Stimulated activated CD8-positive, alpha-beta memory T cell treated with anti-CD3 and anti-CD28 coated beads, Interleukin-12 subunit alpha, Interleukin-12 subunit beta, amount 100 ng/mL, for 24 hours (primary cell): ENCODE measurements around the gene DUSP8.
"Not testable (repeated sequence)": the region's sequence is repeated elsewhere in the genome, so short reads cannot be mapped to it uniquely, and the experiment has no call there.

ENCODE experiments used
- DNase-seq: peaks from one replicate; pipeline ENCODE4 v3.0.0-alpha.2; 2020; ENCODE audit errors: extremely low read depth

DUSP8 gene

GRCh38 chr11:1515082-1516060 lies 56.7 kb downstream of the DUSP8 start:
- peak; percentile 42 for DNase-seq

- DNase-seq = no peak
Observed at GRCh38 chr11:1514336-1515061, 57.6 kb downstream of the DUSP8 start.

DNA sequence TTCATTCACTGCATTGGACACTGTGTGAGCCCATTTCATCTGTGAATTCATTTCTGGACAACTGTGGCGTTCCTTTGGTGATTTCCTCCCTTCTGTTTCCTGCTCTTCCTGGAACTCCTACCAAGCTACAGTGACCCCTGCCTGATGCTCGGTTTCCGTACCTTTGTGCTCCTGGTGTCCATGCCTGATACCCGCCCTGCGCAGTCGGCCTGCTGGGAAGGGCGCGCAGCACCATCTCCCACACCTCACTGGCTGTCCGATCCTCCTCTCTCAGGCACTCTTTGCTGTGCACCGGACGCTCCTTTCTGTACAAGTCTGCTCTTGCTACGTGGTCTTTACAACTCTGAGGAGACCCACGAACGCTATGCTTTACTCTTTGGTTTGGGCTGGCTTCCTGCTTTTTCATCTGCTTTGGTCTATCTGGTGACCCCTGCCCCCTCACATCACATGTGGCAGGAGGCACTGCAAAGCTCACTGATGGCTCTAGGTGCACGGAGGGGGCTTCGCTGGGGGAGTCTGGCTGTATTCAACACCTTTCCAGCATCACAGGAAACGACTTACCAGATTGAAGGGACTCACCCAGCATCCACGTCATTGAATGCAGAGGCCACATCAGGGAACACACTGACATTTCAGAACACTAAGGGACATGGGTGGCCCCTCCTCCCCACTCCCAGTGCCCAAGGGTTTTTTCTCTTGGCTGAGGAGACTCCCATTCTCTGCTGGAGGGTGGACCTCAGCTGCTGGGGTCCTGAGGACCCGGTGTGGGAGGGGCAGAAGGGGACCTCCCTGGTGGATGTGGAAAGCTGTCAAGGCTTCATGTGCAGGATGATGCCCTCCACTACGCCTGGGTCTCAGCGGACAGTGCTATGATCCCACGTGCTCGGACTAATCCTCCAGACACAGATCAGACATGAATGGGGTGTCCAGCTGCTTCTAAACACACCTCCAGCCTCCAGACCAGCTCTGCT lies 58.5 kb downstream of the DUSP8 start:
- DNase-seq = no peak

DNA sequence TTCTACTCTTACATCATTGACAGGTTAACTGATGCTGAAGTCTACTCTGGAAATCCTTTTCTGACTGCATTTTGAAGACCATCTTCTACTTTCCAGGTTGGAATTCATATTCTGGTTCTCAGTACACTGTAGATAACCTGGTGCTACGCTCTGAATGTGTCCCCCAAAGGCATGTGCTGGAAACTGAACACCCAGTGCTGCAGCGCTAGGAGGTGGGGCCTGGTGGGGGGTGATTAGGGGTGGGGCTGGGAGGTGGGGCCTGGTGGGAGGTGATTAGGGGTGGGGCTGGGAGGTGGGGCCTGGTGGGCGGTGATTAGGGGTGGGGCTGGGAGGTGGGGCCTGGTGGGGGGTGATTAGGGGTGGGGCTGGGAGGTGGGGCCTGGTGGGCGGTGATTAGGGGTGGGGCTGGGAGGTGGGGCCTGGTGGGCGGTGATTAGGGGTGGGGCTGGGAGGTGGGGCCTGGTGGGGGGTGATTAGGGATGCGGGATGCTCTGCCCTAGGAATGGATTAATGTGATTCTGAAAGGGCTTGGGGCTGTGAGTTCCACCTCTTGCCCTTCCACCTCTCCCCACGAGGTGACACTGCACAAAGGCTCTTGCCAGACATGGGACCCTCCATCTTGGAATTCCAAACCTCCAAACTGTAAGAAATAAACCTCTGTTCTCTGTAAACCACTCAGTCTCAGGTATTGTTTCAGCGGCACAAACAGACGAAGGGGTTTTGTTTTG lies 59.4 kb downstream of the DUSP8 start:
- DNase-seq = not testable (repeated sequence)

DNA sequence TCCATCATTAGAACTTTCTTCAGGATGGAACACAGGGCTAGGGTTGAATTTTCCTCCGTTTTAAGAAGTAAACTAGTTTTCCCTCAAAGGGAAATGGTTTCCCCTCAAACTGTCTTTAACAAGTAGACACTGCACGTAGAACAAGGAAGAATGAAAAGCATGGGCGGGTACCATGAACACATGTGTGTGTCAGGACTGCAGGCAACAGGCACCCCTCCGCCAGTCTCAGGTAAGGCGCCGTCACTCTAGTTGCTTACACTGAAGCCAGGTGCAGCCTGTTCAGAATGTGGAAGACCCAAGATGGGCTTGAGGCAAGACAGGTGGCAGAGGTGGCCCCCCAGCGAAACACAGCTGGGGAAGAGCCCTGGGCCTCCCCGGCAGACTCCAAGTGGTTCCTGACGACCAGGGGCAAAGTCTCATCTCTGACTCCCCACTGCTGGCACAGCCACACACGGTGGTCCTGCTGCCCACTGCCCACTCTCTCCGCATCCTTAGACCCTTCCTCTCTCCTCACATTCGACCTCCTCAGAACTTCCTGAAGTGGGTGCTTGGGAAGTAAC lies 60.1 kb downstream of the DUSP8 start:
- DNase-seq = no peak

DNA sequence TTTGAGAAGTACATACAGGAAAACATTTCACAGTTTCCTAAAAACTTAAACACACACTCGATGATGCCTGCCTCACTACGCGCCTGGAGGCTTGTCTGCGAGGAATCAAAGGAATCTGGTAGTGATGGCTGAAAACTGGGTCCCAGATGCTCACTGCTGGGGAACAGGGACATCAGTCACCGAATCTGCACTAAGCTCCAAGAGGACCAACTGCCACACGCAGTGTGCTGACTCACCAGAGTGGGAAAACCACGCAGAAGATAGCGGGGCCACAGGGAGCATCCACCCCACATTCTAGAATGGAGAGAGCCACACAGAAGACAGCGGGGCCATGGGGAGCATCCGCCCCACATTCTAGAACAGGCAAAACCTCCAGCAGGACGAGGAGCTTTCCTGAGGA lies 61.1 kb downstream of the DUSP8 start:
- no peak for DNase-seq

DNA sequence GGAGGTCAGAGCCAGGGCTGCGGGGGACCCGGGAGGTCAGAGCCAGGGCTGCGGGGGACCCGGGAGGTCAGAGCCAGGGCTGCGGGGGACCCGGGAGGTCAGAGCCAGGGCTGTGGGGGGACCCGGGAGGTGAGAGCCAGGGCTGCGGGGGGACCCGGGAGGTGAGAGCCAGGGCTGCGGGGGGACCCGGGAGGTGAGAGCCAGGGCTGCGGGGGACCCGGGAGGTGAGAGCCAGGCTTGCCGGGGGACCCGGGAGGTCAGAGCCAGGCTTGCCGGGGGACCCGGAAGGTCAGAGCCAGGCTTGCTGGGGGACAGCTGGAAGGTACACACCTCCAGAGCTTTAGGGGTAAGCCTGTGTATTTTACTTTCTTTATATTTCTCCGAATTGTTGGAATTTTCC lies 61.7 kb downstream of the DUSP8 start:
- DNase-seq = not testable (repeated sequence)

- DNase-seq = no peak
Observed at GRCh38 chr11:1509626-1510255, 62.3 kb downstream of the DUSP8 start.

DNA sequence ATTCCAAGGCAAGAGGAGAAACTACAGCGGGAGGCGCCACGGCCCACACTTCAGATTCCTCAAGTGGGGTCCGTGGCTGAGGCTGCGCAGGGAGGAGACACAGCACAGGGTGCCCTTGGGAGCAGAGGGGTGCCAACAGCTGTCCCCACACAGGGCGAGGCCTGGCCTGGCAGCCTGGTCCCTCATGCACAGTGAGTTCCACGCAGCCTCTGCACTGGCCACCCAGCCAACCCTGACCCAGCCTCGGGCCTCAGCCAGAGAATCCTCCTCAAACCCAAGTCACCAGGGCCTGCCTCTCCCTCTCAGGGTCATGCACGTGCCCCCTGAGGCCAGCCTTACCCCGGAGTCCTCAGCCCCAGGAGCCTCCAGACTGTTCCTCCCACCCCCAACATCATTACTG lies 63.1 kb downstream of the DUSP8 start:
- no peak for DNase-seq

DNA sequence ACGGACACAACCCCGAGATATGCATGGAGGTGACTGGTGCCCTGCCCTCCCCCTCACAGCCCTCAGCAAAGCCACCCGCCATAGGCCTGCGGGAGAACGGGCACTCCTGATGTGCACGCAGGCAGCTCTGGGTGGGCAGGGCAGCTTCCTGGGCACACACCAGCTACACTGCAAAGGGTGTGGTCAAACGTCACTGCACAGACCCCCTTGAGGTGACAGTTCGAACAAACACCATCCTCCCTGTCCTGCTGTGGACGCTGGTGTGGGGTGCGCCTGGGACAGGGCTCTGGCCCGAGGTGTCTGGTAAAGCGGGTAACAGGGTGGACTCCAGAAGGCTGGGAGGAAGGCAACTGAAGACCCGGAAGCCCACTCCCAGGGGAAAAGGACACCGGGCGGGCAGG lies 63.6 kb downstream of the DUSP8 start:
- DNase-seq = no peak

- no peak for DNase-seq
Observed at GRCh38 chr11:1507381-1508140, 64.5 kb downstream of the DUSP8 start.

- DNase-seq = no peak
Observed at GRCh38 chr11:1506981-1507380, 65.1 kb downstream of the DUSP8 start.

DNA sequence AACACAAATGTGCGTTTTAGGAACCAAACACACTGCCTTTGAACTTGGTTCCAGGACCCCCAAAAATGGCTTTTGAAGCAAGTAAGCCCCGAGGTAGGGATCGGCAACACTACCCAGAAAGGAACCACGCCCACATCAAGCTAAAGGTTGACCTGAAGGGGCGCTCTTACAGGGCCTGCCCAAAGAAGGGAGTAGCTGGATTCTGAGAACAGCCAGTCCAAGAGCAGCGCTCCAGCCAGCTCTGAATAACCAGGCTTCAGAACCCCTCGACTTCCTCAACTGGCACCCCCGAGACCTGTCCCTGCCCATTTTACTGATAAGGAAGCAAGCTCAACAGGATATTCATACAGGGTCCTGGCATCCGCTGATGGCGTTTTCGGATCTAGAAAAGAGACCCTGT lies 66.6 kb downstream of the DUSP8 start:
- no peak for DNase-seq

DNA sequence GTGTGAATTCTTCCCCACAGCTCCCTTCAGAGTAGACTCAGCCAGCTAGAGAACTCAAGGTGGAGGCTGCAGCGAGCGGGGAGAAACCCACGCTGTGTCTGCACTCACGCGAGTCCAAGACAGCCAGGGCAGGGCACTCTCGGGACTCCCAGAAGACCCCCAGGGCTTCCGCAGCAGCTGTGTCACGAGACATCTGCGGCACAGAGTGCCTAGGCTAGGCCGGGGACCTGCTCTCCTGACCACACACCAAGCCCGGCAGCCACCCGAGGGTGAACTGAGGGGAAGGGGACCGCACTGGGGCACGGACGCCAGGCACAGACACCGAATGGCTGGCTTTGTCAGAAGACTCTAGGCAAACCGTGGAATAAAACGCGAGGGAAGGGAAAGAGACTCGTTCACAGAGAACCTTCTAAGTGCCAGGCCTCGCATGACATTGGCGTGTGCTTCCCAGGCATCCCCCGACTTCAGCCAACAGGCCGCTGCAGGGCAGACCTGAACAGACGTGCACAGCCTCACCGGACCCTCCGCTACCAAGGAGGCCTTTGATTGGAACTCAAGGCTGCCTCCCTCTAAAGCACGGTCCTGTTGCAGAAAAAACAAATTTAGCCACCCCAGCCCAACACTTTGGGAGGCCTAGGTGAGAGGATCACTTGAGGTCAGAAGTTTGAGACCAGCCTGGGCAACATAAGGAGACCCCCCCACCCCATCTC lies 67.3 kb downstream of the DUSP8 start:
- DNase-seq = no peak

GRCh38 chr11:1504138-1504537 lies 67.9 kb downstream of the DUSP8 start:
- DNase-seq = no peak
